GM12891 (cell line): ENCODE results near the gene DHX36.

Experiments used
- PAX5 ChIP-seq: IDR thresholded peaks from 2 replicates; pipeline ENCODE4 v1.6.1; 2011; ENCODE audit warnings: low read length, moderate library complexity, mild to moderate bottlenecking; ENCODE audit not compliant: insufficient read depth, severe bottlenecking
- POLR2A ChIP-seq: IDR thresholded peaks from 2 replicates; pipeline ENCODE4 v1.6.1; 2011; ENCODE audit warnings: low read depth, low read length, control low read depth
- POLR2AphosphoS5 ChIP-seq: IDR thresholded peaks from 2 replicates; pipeline ENCODE4 v1.6.1; 2011; ENCODE audit warnings: low read depth, low read length, control low read depth
- POU2F2 ChIP-seq: IDR thresholded peaks from 2 replicates; pipeline ENCODE4 v1.6.1; 2011; ENCODE audit warnings: low read depth, mild to moderate bottlenecking, control low read depth, low read length, moderate library complexity
- SPI1 ChIP-seq: IDR thresholded peaks from 2 replicates; pipeline ENCODE4 v1.6.1; 2011; ENCODE audit warnings: low read depth, low read length, control low read depth
- TAF1 ChIP-seq: IDR thresholded peaks from 2 replicates; pipeline ENCODE4 v1.6.1; 2011; ENCODE audit warnings: low read depth, low read length, control low read depth

DNA sequence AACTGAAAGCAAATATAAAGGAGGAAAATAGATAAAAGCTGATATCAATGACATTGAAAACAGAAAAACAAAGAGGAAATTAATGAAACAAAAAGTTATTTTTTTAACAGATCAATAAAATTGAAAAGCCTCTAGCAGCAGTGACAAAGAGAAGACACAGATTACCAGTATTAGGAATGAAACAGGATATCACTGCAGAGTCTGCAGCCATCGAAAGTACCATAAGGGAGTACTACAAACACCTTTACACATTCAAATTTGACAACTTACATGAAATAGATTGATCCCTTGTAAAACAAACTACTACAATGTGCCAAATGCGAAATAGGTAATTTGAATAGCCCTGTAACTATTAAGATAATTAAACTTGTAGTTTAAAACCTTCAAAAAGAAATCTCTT is 24.9 kb upstream of the DHX36 start:
- TF ChIP-seq POLR2AphosphoS5 (no peak), POLR2A (no peak), PAX5 (no peak), POU2F2 (no peak), SPI1 (no peak), TAF1 (no peak)
